Measurements from ENCODE around the gene POU3F1.

DNA sequence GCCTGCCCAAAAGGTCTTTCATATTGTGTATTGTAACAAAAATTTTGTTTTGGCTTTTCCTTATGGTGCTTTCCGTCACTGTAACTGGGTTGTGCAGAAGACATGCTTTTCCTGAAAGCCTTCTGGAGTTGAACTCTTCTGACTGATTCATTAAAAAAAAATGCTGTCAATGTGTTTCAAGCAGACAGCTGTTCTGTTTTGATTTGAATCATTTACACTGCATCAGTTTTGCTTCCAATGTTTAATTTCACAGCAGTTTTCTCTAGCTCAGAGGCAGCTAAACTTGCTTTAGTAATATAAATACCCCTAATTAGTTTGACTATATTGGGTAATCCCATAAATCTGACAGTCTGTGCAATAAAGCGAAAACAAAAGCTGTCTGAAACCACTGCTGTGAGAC is 26.2 kb downstream of the POU3F1 start:
- no peak for TF ChIP-seq EZH2 (IDR thresholded peaks at IDR 0.05)
- TF ChIP-seq, protein P1, sequence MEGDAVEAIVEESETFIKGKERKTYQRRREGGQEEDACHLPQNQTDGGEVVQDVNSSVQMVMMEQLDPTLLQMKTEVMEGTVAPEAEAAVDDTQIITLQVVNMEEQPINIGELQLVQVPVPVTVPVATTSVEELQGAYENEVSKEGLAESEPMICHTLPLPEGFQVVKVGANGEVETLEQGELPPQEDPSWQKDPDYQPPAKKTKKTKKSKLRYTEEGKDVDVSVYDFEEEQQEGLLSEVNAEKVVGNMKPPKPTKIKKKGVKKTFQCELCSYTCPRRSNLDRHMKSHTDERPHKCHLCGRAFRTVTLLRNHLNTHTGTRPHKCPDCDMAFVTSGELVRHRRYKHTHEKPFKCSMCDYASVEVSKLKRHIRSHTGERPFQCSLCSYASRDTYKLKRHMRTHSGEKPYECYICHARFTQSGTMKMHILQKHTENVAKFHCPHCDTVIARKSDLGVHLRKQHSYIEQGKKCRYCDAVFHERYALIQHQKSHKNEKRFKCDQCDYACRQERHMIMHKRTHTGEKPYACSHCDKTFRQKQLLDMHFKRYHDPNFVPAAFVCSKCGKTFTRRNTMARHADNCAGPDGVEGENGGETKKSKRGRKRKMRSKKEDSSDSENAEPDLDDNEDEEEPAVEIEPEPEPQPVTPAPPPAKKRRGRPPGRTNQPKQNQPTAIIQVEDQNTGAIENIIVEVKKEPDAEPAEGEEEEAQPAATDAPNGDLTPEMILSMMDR (IDR thresholded peaks at IDR 0.05) = no peak

All from neural progenitor cell (in vitro differentiated cells).